ENCODE data around the gene CCNL2. TPM values are rescaled to one million over a fixed set of nuclear protein-coding genes. Genes with fewer than 3 reads are reported as not detected.
A peak's percentile ranks its signal among the peaks of the same experiment; 100 is the strongest.

CCNL2 gene
- total and polyA plus RNA-seq, 2 of the 13 experiments (the other 11 are each of a cell fraction or from before 2014, with no cell fraction given), result 105 to 340 TPM

GRCh38 chr1:1376551-1377226, 22.4 kb downstream of the CCNL2 start:
- 68% methylated on average over 10 of the region's 10 CpGs for WGBS (ENCODE audit: low lambda C conversion rate)
- no peak for FAIRE-seq
- ATAC-seq, result no peak
- no TSS peak for BruUV-seq (replicated peaks)
- Histone ChIP-seq H3K4me1 (ENCODE audit: insufficient read depth, low read length) (peaks cover 33% of the 10 kb centered on the region), H3K27ac (ENCODE audit: extremely low read length, insufficient read depth, low read length) (peak overlapping the region; percentile 79), H3K27me3 (ENCODE audit: control insufficient read depth in 1 of 2, insufficient read depth in 2 of 2, low read length in 2 of 2) (no peaks in the 10 kb centered on the region; a peak in 1 of 5 replicates), H3K4me3 (replicated peaks in 1 of 3; ENCODE audit: insufficient read depth in 1 of 3, low read depth in 2 of 3, low read length in 3 of 3) (peak overlapping the region; percentile 70 to 79 (median 74); a peak in 5 of 6 replicates), H4K20me1 (ENCODE audit: insufficient read depth, low read length) (no peaks in the 10 kb centered on the region), H3K79me2 (ENCODE audit: insufficient read depth, low read length) (peaks cover 19% of the 10 kb centered on the region), H2AFZ (ENCODE audit: low read length) (no peak overlapping the region), H3K9me3 (ENCODE audit: low read length) (no peaks in the 10 kb centered on the region), H3K36me3 (replicated peaks in 1 of 2; ENCODE audit: control insufficient read depth in 1 of 2, insufficient read depth in 2 of 2, low read length in 2 of 2) (peaks cover 0 to 2% of the 10 kb centered on the region in 2 experiments; a peak in 1 of 5 replicates), H3K4me2 (ENCODE audit: low read depth, low read length) (peak overlapping the region; percentile 100), H3K9ac (ENCODE audit: insufficient read depth, low read depth, low read length) (peak overlapping the region; percentile 98)
- POLR2A ChIA-PET, result interaction anchor here (0.7 to 3.2 kb wide), 11 partner anchors 12 to 62 kb away, joined by 3 to 35 read pairs (median 15); partner anchors contain the start of genes CCNL2, DVL1 and MRPL20
- intact Hi-C loops (cut with micrococcal nuclease; ENCODE audit: unreplicated experiment), result loop anchor here (2.0 kb wide), 1 partner anchor 22 kb away; the partner anchor contains the start of gene CCNL2
- CTCF ChIA-PET (ENCODE audit: low intra/inter-chr PET ratio, low total read pairs), result no interaction called here
- no peak for DNase-seq (ENCODE audit: low spot score)
- in situ Hi-C loops (cut with HindIII; ENCODE audit: extremely low pct_ligation_motif_present, low pct_unique_long_range_greater_than_20kb), result no loop called here
- no peak for TF ChIP-seq POGK (CRISPR knock-in tag; conservative IDR thresholded peaks at IDR 0.05)
- TF ChIP-seq TAF1 (CRISPR knock-in tag; IDR thresholded peaks at IDR 0.05), result no peak
- TF ChIP-seq, protein P1, sequence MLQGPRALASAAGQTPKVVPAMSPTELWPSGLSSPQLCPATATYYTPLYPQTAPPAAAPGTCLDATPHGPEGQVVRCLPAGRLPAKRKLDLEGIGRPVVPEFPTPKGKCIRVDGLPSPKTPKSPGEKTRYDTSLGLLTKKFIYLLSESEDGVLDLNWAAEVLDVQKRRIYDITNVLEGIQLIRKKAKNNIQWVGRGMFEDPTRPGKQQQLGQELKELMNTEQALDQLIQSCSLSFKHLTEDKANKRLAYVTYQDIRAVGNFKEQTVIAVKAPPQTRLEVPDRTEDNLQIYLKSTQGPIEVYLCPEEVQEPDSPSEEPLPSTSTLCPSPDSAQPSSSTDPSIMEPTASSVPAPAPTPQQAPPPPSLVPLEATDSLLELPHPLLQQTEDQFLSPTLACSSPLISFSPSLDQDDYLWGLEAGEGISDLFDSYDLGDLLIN (CRISPR knock-in tag; IDR thresholded peaks at IDR 0.05; ENCODE audit: borderline replicate concordance), result no peak
- TF ChIP-seq GTF3A (CRISPR knock-in tag; conservative IDR thresholded peaks at IDR 0.05), result no peak
- no peak for TF ChIP-seq ZNF598 (CRISPR knock-in tag; IDR thresholded peaks at IDR 0.05; ENCODE audit: borderline replicate concordance)
- TF ChIP-seq ZZZ3 (CRISPR knock-in tag; IDR thresholded peaks at IDR 0.05; ENCODE audit: borderline replicate concordance), result no peak
- no peak for TF ChIP-seq FOXA1 (IDR thresholded peaks at IDR 0.05)
- no peak for TF ChIP-seq FOXA1 (CRISPR knock-in tag; IDR thresholded peaks at IDR 0.05)
- 0 out of 4 replicates have a peak, but pooled peaks of 1 of the 2 experiments have one; percentile 2 for TF ChIP-seq POLR2A (IDR thresholded peaks at IDR 0.05; ENCODE audit: insufficient read depth in 1 of 2, low read depth in 2 of 2, low read length in 2 of 2)
- TF ChIP-seq ZNF34 (CRISPR knock-in tag; IDR thresholded peaks at IDR 0.05; ENCODE audit: borderline replicate concordance), result no peak
- no peak for TF ChIP-seq ZEB1 (IDR thresholded peaks at IDR 0.05; ENCODE audit: insufficient replicate concordance, low read depth)
- 0 out of 2 replicates have a peak, but pooled peaks have one; percentile 17 for TF ChIP-seq ZSCAN21 (CRISPR knock-in tag; IDR thresholded peaks at IDR 0.05; ENCODE audit: borderline replicate concordance)
- TF ChIP-seq ZKSCAN5 (CRISPR knock-in tag; IDR thresholded peaks at IDR 0.05), result no peak
- TF ChIP-seq ZNF615 (CRISPR knock-in tag; IDR thresholded peaks at IDR 0.05; ENCODE audit: borderline replicate concordance), result no peak
- TF ChIP-seq BCL6 (CRISPR knock-in tag; IDR thresholded peaks at IDR 0.05), result no peak
- no peak for TF ChIP-seq MATR3 (CRISPR knock-in tag; IDR thresholded peaks at IDR 0.05)
- TF ChIP-seq CHD4 (IDR thresholded peaks at IDR 0.05; ENCODE audit: borderline replicate concordance, low read length), result no peak
- no peak for TF ChIP-seq ZNF383 (CRISPR knock-in tag; IDR thresholded peaks at IDR 0.05; ENCODE audit: borderline replicate concordance)
- no peak for TF ChIP-seq IKZF1 (IDR thresholded peaks at IDR 0.05)
